Measurements from ENCODE around the gene GARIN5A. TPM values are rescaled to one million over a fixed set of nuclear protein-coding genes. Genes with fewer than 3 reads are reported as not detected.

The GARIN5A gene
- total RNA-seq, 1 donor from 2014 or later, result 11.5 TPM

DNA sequence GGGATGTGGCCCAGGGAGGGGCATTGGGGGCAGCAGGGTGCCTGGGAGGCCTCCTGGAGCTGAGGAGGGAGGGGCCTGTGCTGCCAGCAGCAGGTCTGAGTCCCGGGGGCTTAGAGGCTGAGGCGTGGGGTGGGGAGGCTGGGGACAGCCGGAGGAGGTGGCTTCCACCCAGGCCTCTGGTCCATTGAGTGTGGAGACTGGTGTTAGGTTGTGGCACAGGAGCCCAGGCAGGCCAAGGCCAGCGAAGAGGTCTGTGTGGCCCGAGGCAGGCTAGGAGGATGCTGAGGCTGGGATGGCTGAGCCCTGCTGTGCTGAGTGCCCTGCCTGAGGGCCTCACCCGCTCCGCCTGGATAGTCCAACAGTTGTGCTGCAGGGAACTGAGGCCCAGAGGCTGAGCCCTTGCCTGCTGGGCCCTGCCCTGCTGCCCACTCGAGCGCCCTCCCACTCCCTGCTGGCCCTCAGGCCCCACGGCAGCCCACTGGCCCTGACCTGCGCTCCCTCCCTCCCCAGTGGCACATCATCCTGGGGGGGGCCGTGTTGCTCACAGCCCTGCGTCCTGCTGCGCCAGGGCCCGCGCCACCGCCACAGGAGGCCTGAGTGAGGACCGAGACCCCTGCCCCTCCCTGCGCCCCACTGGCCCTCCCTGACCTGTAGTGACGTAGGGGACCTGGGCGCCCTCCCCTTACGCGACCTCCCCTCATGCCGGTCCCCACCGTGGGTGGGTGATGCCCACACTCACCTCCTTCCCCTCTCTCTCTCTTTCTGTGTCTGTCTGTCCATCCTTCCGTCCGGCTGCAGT is 4.9 kb upstream of the GARIN5A start:
- H3K27me3 Mint-ChIP-seq (ENCODE audit: low read depth), result no peaks in the 10 kb centered on the region
- TF ChIP-seq, protein P1, sequence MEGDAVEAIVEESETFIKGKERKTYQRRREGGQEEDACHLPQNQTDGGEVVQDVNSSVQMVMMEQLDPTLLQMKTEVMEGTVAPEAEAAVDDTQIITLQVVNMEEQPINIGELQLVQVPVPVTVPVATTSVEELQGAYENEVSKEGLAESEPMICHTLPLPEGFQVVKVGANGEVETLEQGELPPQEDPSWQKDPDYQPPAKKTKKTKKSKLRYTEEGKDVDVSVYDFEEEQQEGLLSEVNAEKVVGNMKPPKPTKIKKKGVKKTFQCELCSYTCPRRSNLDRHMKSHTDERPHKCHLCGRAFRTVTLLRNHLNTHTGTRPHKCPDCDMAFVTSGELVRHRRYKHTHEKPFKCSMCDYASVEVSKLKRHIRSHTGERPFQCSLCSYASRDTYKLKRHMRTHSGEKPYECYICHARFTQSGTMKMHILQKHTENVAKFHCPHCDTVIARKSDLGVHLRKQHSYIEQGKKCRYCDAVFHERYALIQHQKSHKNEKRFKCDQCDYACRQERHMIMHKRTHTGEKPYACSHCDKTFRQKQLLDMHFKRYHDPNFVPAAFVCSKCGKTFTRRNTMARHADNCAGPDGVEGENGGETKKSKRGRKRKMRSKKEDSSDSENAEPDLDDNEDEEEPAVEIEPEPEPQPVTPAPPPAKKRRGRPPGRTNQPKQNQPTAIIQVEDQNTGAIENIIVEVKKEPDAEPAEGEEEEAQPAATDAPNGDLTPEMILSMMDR (IDR thresholded peaks at IDR 0.05; ENCODE audit: unreplicated experiment), result no peak
- no peak overlapping the region for H3K4me3 Mint-ChIP-seq
- no peak for DNase-seq (ENCODE audit: low spot score in 2 of 2, unreplicated experiment in 2 of 2)
- H3K9me3 Mint-ChIP-seq, result peaks cover 6% of the 10 kb centered on the region
- H3K36me3 Mint-ChIP-seq, result peaks cover 32% of the 10 kb centered on the region
- peaks cover 13% of the 10 kb centered on the region for H3K4me1 Mint-ChIP-seq
- H3K27ac Mint-ChIP-seq, result no peak overlapping the region

DNA sequence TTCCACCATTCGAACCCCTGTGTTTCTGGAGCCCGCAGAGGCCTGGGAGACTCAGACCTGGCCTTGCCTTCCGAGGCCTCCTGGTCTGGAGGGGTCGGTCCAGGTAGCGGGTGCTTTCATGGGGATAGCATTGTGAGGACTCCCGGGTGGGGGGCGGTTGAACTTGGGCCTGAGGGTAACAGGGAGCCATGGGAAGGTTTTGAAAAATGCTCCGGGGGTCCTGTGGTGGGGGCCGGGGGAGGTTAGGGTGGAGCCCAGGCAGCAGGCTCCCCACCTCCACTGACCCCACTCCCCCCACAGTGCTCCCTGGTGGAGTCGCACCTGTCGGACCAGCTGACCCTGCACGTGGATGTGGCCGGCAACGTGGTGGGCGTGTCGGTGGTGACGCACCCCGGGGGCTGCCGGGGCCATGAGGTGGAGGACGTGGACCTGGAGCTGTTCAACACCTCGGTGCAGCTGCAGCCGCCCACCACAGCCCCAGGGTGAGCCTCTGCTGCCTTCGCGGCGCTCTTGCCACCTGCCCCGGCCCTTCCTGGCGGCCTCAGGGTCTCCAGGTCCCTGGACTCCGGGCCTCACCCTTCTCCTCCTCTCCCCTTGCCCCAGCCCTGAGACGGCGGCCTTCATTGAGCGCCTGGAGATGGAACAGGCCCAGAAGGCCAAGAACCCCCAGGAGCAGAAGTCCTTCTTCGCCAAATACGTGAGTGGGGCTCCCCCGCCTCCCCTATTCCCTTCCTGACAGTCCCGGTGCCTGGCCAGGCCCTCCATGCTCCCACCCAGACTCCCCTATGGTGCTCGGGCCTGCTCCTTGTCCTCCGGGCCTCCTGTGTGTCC is 3.8 kb upstream of the GARIN5A start:
- H3K9me3 Mint-ChIP-seq, result peaks cover 6% of the 10 kb centered on the region
- H3K36me3 Mint-ChIP-seq, result peaks cover 30% of the 10 kb centered on the region
- H3K4me3 Mint-ChIP-seq, result no peak overlapping the region
- TF ChIP-seq, protein P1 (IDR thresholded peaks at IDR 0.05; ENCODE audit: unreplicated experiment), result no peak
- DNase-seq (ENCODE audit: low spot score in 2 of 2, unreplicated experiment in 2 of 2), result no peak
- no peak overlapping the region for H3K27ac Mint-ChIP-seq
- H3K27me3 Mint-ChIP-seq (ENCODE audit: low read depth), result no peaks in the 10 kb centered on the region
- peaks cover 16% of the 10 kb centered on the region for H3K4me1 Mint-ChIP-seq

DNA sequence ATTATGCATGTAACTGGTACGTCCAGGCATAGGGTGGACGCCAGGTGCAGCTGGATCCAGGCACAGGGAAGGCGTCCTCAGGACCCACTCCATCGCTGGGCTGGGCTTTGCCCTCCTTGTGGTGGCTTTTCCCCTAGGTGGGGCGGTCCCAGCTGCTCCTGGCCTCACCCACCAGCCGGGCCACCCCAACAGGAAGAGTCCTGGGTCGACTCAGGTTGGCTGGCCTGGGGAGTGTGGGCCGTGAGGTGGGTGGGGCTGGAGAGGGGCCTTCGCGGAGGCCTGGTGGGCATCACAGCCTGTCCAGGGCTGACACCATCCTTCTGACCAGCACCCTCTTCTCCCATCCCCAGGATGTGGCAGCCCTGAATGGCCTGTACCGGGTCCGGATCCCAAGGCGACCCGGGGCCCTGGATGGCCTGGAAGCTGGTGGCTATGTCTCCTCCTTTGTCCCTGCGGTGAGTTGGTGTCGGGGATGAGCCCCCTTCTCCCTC is 3.2 kb upstream of the GARIN5A start:
- TF ChIP-seq, protein P1 (IDR thresholded peaks at IDR 0.05; ENCODE audit: unreplicated experiment), result no peak
- H3K27ac Mint-ChIP-seq, result no peak overlapping the region
- no peak overlapping the region for H3K4me3 Mint-ChIP-seq
- H3K36me3 Mint-ChIP-seq, result peaks cover 28% of the 10 kb centered on the region
- peaks cover 16% of the 10 kb centered on the region for H3K4me1 Mint-ChIP-seq
- peaks cover 6% of the 10 kb centered on the region for H3K9me3 Mint-ChIP-seq
- H3K27me3 Mint-ChIP-seq (ENCODE audit: low read depth), result no peaks in the 10 kb centered on the region
- no peak for DNase-seq (ENCODE audit: low spot score in 2 of 2, unreplicated experiment in 2 of 2)

DNA sequence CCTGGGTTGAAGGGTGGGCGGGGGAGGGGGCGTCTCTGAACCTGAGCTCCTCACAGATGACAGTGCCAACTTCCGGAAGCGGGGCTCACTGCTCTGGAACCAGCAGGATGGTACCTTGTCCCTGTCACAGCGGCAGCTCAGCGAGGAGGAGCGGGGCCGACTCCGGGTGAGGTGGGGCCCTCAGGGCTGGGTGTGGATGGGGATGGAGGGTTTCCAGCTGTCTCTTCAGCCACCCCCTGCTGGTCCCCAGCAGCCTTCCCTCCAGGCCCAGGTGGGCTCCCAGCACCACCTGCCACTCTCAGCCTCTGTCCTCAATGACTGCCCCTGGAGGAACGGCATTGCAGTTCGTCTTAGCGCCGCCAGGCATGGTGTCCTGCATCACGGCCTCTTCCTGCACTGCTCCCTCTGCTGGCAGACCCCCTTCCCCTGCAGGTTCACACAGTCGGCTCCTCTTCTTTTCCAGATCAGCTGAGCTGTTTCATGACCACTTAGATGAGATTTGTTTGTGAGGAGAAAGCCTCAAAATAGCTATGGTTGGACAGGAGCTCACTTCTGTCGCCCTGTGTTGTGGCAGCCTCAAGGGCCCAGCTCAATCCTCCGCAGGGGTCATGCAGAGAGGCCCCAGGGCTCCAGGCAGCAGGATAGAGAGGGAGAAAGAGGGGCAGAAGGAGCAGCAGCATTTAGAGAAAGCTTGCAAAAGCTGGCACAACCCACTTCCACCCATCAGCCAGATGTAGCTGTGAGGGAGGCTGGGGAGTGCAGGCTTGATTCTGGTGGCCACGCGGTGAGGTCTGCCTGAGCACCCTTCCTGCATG is 2.5 kb upstream of the GARIN5A start:
- Mint-ChIP-seq H3K4me3 (no peak overlapping the region), H3K27ac (no peak overlapping the region), H3K27me3 (ENCODE audit: low read depth) (no peaks in the 10 kb centered on the region), H3K36me3 (peaks cover 28% of the 10 kb centered on the region), H3K9me3 (peaks cover 6% of the 10 kb centered on the region), H3K4me1 (peaks cover 16% of the 10 kb centered on the region)
- DNase-seq (ENCODE audit: low spot score in 2 of 2, unreplicated experiment in 2 of 2), result no peak
- TF ChIP-seq, protein P1 (IDR thresholded peaks at IDR 0.05; ENCODE audit: unreplicated experiment), result peak; percentile 9

Measured in mesothelial cell of epicardium (in vitro differentiated cells).